ENCODE data around the gene ARHGEF26. TPM values are rescaled to one million over a fixed set of nuclear protein-coding genes. Genes with fewer than 3 reads are reported as not detected.

The ARHGEF26 gene
- total RNA-seq, 1 experiment from 2014 or later: 7.2 TPM

DNA sequence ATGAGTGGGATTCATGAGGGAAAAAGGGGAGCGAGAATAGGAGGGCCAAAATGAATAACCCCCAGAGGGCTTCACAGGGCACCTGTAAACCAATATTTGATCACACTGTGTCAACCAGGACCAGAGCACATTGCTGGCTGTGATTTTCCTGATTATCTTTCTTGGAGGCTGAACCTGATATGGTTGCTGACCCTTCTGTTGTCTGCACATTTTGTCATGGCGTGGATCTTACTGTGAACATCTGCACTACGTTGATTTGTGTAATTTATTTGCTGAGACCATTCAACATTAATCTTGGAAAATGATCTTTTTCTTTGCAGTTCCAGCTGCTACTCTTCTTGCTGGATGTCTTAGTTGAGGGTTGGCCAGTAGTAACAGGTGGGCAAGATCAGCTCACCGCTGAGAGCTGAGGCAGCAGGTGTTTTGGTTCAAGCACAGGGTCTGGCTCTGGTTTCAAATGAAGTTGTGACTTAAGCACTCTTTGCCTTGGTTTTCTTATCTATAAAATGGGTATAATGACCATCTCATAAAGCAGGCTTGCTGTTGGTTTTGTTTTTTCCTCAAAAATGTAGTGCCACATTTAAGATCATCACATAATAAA, 61.2 kb downstream of the ARHGEF26 start:
- ChIA-PET RAD21 (ENCODE audit: low non-redundant PET in 1 of 2, low total read pairs in 2 of 2, uncharacterized antibody in 2 of 2, unreplicated experiment in 2 of 2) (no interaction called here), POLR2A (no interaction called here), CTCF (no interaction called here)
- Histone ChIP-seq H2AFZ (ENCODE audit: low read depth, low read length, poor library complexity, severe bottlenecking) (no peak overlapping the region), H3K79me2 (ENCODE audit: insufficient read depth, low read length) (no peaks in the 10 kb centered on the region), H3K4me2 (ENCODE audit: low read length) (no peak overlapping the region), H3K4me1 (ENCODE audit: control insufficient read depth in 1 of 2, insufficient read depth in 2 of 2, low read length in 2 of 2) (no peaks in the 10 kb centered on the region), H3K36me3 (ENCODE audit: control insufficient read depth in 1 of 2, insufficient read depth in 2 of 2, low read length in 2 of 2) (no peaks in the 10 kb centered on the region), H3K9me2 (ENCODE audit: insufficient read depth) (no peaks in the 10 kb centered on the region), H3K4me3 (replicated peaks in 1 of 2; ENCODE audit: low read depth in 1 of 2, low read length in 2 of 2) (no peak overlapping the region), H3K27me3 (ENCODE audit: insufficient read depth, low read length) (no peaks in the 10 kb centered on the region), H3K27ac (ENCODE audit: low read depth, low read length) (no peak overlapping the region), H3K9me3 (ENCODE audit: control insufficient read depth in 1 of 2, insufficient read depth in 1 of 2, low read depth in 1 of 2, low read length in 2 of 2) (no peaks in the 10 kb centered on the region), H3K9ac (ENCODE audit: low read length) (no peak overlapping the region), H4K20me1 (ENCODE audit: insufficient read depth) (no peaks in the 10 kb centered on the region; the same call in 1 of the 2 replicates)
- DNase-seq (ENCODE audit: low read depth, low spot score): no peak
- intact Hi-C loops (cut with micrococcal nuclease): no loop called here
- TF ChIP-seq ATF3 (IDR thresholded peaks at IDR 0.05): no peak
- no peak for TF ChIP-seq ELF1 (IDR thresholded peaks at IDR 0.05; ENCODE audit: borderline replicate concordance, low read depth)
- TF ChIP-seq EZH2 (IDR thresholded peaks at IDR 0.05): no peak
- TF ChIP-seq POLR2AphosphoS5 (IDR thresholded peaks at IDR 0.05; ENCODE audit: low read depth, low read length): no peak
- TF ChIP-seq SRF (IDR thresholded peaks at IDR 0.05; ENCODE audit: low read depth): no peak
- TF ChIP-seq EGR1 (IDR thresholded peaks at IDR 0.05; ENCODE audit: low read depth): no peak
- TF ChIP-seq JUND (IDR thresholded peaks at IDR 0.05): no peak
- no peak for TF ChIP-seq TCF7L2 (IDR thresholded peaks at IDR 0.05; ENCODE audit: borderline replicate concordance, extremely low read depth, insufficient read depth, insufficient read length)
- TF ChIP-seq POLR2A (IDR thresholded peaks at IDR 0.05; ENCODE audit: borderline replicate concordance, extremely low read depth, insufficient read depth, insufficient read length): no peak
- no peak for TF ChIP-seq EZH2phosphoT487 (IDR thresholded peaks at IDR 0.05; ENCODE audit: borderline replicate concordance)
- no peak for TF ChIP-seq CBX3 (IDR thresholded peaks at IDR 0.05; ENCODE audit: low read depth)
- TF ChIP-seq ZNF274 (IDR thresholded peaks at IDR 0.05; ENCODE audit: low read depth, low read length): no peak
- TF ChIP-seq, protein P1, sequence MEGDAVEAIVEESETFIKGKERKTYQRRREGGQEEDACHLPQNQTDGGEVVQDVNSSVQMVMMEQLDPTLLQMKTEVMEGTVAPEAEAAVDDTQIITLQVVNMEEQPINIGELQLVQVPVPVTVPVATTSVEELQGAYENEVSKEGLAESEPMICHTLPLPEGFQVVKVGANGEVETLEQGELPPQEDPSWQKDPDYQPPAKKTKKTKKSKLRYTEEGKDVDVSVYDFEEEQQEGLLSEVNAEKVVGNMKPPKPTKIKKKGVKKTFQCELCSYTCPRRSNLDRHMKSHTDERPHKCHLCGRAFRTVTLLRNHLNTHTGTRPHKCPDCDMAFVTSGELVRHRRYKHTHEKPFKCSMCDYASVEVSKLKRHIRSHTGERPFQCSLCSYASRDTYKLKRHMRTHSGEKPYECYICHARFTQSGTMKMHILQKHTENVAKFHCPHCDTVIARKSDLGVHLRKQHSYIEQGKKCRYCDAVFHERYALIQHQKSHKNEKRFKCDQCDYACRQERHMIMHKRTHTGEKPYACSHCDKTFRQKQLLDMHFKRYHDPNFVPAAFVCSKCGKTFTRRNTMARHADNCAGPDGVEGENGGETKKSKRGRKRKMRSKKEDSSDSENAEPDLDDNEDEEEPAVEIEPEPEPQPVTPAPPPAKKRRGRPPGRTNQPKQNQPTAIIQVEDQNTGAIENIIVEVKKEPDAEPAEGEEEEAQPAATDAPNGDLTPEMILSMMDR (IDR thresholded peaks at IDR 0.05 in 2 of 3, conservative IDR thresholded peaks at IDR 0.05 in 1 of 3; ENCODE audit: borderline replicate concordance in 1 of 3, insufficient read depth in 1 of 3, low read depth in 2 of 3, low read length in 2 of 3): no peak
- no peak for TF ChIP-seq SP1 (IDR thresholded peaks at IDR 0.05; ENCODE audit: low read depth)
- TF ChIP-seq, protein P2, sequence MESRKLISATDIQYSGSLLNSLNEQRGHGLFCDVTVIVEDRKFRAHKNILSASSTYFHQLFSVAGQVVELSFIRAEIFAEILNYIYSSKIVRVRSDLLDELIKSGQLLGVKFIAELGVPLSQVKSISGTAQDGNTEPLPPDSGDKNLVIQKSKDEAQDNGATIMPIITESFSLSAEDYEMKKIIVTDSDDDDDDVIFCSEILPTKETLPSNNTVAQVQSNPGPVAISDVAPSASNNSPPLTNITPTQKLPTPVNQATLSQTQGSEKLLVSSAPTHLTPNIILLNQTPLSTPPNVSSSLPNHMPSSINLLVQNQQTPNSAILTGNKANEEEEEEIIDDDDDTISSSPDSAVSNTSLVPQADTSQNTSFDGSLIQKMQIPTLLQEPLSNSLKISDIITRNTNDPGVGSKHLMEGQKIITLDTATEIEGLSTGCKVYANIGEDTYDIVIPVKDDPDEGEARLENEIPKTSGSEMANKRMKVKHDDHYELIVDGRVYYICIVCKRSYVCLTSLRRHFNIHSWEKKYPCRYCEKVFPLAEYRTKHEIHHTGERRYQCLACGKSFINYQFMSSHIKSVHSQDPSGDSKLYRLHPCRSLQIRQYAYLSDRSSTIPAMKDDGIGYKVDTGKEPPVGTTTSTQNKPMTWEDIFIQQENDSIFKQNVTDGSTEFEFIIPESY (IDR thresholded peaks at IDR 0.05; ENCODE audit: extremely low read depth, insufficient replicate concordance, low read length): no peak
- no peak for TF ChIP-seq REST (IDR thresholded peaks at IDR 0.05; ENCODE audit: low read depth)
- TF ChIP-seq SIN3A (IDR thresholded peaks at IDR 0.05; ENCODE audit: low read depth): no peak
- TF ChIP-seq CEBPB (IDR thresholded peaks at IDR 0.05; ENCODE audit: low read depth): no peak
- TF ChIP-seq FOSL1 (IDR thresholded peaks at IDR 0.05; ENCODE audit: low read depth): no peak
- TF ChIP-seq, protein P3, sequence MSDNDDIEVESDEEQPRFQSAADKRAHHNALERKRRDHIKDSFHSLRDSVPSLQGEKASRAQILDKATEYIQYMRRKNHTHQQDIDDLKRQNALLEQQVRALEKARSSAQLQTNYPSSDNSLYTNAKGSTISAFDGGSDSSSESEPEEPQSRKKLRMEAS (IDR thresholded peaks at IDR 0.05): no peak
- no peak for ATAC-seq
- BruUV-seq (replicated peaks): no TSS peak

All from HCT116 (cell line).